Activated T-cell treated with anti-CD3 and anti-CD28 coated beads, Interleukin-2, amount 50 U/mL, for 1 hour (primary cell): ENCODE measurements around the gene OR10AG1.

ENCODE experiments used
- DNase-seq: peaks from one replicate; pipeline ENCODE4 v3.0.0-alpha.2; 2020

OR10AG1 gene, protein sequence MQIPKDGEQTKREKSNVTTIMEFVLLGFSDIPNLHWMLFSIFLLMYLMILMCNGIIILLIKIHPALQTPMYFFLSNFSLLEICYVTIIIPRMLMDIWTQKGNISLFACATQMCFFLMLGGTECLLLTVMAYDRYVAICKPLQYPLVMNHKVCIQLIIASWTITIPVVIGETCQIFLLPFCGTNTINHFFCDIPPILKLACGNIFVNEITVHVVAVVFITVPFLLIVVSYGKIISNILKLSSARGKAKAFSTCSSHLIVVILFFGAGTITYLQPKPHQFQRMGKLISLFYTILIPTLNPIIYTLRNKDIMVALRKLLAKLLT

DNA sequence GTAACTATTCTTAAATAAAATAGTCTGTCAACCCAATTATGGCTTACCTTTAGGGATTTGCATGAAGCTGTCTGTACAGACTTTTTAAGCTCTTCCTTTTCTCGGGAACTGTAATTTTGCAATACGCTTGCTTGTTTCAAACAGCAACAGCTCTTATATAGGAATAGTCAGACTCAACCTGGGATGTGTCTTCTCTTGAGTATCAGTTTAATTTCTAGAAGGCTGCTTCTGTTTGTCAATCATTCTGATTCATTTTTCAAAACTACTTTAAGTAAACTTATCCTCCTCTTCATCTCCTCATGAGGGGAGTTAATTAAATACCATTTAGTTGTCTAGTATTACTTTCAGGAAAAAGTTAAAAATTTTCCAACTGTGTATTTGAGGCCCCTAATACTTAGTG is at the start of gene OR10AG1:
Gene OR10AG1 (minus strand): TSS at position 101 of the 400 bp plus-strand sequence. CDS start 38 bp downstream, at position 63.
- DNase-seq, result no peak

DNA sequence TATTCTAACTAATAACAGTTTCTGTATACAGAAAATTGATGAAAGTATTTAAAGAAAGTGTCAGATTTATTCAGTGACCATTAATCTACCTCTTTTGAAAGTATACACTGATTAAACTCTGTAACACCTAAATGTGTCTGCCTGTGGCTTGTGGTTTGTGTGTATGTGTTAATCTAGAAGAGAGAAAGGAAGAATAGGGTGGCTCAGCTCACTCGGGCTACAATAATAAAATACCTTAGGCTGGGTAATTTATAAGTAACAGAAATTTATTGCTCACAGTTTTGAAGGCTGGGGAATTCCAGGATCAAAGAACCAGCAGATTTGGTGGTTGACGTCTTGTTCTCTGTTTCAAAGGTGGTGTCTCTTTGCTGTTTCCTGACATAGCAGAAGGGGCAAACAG is 44.1 kb upstream of the OR10AG1 start:
- no peak for DNase-seq

DNA sequence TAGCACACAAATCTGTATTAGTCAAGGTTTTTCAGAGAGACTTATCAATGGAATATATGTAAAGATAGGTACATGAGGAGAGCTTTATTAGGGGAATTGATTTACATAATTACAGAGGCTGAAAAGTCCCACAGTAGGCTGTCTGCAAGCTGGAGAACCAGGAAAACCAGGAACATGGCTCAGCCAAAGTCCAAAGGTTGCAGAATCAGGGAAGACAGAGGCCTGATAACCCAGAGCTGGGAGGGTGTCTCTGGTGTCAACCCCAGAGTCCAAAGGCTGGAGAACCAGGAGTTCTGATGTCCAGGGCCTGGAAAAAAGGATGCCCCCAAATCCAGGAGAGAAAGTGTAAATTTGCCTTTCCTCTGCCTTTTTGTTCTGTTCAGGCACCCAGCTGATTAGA is 41.0 kb upstream of the OR10AG1 start:
- no peak for DNase-seq

DNA sequence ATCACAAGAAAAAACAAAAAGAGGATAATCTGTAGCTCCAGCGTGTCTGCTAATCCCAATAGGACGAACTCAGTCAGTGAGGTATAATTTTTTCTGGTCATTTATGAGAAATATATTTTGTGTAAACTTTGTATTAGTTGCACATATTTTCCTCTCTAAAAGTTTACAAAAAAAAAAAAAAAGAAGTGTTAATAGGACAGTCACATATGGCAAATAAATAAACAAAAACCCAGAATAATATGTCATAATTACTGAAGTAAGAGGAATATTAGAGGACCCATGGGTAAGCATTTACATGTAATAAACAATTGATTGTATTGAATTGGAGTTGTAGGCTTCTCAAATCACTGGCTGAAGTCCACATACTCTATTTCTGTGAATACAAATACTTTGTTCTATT is 24.8 kb upstream of the OR10AG1 start, which contains the start of gene OR5F1:
Gene OR5F1 (minus strand): TSS at position 101 of the 400 bp plus-strand sequence. CDS start 0 bp downstream, at position 101.
- no peak for DNase-seq

DNA sequence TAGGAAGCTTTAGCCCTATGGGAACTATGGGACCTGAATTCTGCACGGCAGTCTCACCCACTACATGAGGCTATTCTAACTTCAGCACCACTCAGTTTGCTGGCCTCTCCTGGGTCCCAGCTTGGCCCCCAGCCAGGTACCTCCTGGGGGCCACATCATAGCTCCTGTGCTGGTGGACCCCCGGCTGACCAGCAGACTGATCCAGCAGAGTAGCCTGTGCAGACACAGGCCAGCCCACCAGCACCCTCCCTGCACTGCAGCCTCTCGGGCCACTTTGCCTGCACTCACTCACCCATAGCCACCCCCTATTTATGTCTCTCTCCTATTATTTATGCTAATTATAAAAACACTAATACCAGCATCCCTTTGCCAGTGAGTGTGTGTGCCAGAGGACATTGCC is 1.2 kb upstream of the OR10AG1 start:
- DNase-seq, result no peak

DNA sequence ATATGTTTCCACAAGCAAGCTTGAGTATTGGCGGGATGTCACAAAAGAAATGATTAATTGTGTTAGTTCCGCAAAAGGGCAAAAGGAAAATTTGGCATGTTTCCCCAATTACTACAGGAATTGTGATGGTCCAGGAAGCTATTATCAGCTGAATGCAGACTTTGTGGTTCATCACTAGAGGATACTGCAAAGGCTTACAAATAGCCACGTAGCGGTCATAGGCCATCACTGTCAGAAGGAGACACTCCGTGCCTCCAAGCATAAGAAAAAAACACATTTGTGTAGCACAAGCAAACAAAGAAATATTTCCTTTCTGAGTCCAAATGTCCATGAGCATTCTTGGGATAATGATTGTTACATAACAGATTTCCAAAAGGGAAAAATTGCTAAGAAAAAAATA is 1.8 kb downstream of the OR10AG1 start:
- DNase-seq, result no peak

DNA sequence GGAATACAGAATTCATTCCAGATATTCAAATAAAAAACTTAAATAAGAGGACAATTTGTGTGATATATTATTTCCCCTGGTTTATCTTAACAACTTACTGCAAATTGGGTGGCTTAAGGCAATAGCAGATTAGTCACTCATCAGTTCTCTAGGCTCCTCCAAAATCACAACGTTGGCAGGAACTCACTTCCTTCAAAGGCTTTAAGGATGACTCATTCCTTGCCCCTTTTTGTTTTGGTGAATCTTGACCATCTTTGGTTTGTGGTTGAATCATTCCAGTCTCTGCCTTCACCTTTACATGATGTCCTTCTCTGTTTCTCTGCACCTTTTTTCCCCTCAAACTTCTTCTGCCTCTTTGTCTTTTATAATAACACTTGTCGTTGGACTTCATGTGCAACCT is 3.4 kb downstream of the OR10AG1 start:
- DNase-seq, result no peak

DNA sequence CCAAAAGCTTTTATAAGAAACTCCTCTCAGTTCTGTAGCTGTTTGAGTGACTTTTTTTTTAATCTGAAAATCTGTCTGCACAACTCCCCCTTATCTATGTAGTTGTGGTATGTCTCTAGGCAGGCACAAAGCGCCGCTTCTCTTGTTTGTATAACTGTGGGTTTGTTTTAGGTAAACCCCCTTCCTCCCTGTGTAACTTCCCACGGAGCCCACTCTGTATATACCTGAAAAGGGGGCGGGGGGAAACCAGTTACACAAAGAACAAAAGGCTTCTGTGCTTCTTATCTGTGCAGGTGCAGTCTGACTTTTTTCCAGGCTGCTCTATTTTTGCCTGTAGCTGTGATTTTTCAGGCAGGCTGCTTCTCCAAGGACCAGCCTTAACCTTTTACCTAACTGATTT is 13.2 kb downstream of the OR10AG1 start:
- no peak for DNase-seq

DNA sequence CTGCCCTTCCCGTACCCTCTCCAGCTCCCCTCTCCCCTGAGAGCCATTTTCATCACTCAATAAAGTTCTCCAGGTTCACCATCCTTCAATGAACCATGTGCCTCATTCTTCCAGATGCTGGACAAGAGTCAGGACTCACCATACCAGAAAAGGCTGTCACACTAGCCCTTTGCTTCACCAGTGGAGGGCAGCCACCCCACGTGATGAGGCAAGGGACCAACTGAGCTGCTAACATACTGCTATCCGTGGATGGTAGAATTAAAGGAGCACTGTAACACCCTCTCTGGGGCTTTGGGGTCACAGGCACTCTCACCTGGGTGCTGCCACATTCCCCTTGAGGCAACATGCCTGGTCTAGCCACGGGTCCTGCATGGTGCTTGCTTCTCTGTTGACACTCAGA is 20.4 kb downstream of the OR10AG1 start:
- no peak for DNase-seq

DNA sequence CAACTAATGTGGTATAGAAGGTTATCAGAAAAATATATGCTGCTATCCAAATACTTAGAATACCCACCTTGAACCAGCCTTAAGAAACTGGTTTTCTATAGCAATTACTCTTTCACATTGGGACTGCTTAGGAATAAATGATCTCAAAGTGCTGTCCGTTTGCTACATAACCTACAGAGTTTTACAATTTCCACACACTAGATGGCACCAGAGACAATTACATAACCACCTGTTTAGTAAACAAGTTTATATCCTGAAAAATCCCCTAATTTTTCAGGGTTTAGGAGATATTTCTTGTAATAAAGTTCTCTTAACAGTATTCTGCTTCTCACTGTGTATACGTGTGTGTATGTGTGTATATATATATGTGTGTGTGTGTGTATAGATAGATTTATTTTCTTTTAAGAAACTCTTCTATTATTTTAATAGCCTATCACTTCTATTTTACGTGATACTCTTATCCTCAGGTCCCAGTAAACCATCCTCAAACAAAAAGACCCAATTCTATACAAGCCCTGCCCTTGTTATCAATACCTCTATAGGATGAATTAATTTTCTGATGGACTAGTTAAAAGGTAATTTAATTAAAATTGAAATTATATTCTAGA is 26.9 kb downstream of the OR10AG1 start:
- DNase-seq, result no peak

DNA sequence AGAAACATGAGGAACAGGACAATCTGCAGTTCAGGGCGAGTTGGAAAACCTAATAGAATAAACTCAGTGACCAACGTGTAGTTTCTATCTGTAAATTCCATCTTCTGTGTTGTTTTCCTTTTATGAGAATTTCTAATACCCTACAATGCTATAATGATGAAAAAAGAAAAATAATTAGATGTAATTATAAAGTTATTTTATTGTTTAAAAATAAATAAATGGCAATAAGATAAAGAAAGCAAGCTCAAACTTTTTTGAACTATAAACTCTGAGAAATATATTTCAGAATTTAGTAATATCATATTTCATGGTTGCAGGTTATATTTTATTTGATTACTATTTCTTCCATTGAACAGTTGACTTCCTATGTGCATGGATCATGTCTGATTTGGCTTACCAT is 33.4 kb downstream of the OR10AG1 start, which contains the start of gene OR5I1:
Gene OR5I1 (minus strand): TSS at position 101 of the 400 bp plus-strand sequence. CDS start 0 bp downstream, at position 101.
- DNase-seq, result no peak

DNA sequence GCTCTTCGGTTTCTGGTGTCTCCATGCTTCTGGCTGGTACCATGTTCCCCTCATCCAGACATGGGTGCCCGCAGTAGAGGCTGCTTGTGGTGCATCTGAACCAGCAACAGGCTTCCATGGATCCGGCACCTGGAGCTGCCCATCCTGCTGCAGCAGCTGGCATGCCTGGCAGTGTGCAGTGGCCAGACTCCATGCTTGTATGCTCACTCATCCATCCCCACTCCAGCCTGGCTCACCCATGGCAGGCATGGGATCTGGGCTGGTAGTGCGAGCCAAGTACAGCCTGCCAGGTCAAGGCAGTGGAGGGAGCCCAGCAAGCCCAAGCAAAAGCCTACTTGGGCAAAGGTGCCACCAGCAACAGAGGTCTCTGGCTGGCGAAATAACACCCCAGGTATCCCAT is 49.2 kb downstream of the OR10AG1 start:
- no peak for DNase-seq
